HL-60/S4 treated with retinoic acid at 250 ng/mL for 4 days and 3 days (cell line): ENCODE results near the gene BRD3.

Experiments used
- in situ Hi-C: fragments of 300-500 bp; cut with MboI; formaldehyde crosslinking; loops from 2 replicates; pipeline ENCODE4 v1.7.0; 2022; ENCODE audit warnings: low sequenced_read_pairs

The BRD3 gene

GRCh38 chr9:133980864-133981588 is 86.8 kb downstream of the BRD3 start:
- in situ Hi-C loops, result no loop called here
